ENCODE results near the gene CDH22. TPM values are rescaled to one million over a fixed set of nuclear protein-coding genes. Genes with fewer than 3 reads are reported as not detected.

Gene CDH22
- total RNA-seq, 2 donors from 2014 or later: 0.12 to 0.13 TPM

DNA sequence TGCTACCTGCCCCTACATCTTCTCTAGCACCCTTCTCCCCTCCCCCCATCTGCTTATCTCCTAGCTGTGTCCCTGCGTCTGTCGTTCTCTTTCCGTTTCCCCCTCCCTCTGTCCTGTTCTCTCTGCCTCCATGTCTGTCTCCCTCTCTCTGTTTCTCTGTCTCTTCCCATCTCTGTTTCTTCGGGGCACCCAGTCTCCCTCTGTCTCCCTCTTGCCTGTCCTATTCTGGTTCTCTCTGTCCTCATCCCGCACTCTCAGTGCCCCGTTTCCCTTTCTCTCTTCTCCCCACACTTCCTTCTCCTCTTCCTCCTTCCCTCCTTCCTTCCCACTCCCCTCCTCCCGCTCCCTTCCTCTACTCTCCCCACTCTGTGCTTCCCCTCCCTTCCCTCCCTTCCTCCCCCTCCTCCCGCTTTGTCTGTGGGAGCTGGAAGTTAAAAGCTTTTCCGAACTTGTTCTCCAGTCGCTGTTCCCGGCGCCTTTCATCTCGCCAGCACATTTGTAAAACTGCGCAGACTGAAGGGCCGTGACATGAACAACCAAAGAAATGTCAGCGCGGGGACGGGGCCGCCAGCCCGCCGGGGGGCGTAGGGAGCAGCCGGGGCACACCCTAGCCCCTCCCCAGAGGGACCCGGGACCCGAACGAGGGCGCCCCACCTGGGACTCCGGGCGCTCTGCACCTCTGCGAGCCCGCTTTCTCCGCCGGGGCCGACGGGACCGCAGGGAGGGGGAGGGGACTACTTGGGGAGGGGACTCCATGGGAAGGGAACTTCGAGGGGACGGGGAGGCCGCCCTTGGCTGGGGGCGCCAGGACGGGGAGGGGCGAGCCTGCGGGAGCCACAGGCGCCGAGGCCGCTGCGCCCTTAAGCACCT, 4.0 kb upstream of the CDH22 start:
- H3K4me3 ChIP-seq: no peak overlapping the region
- no peak for DNase-seq
- H3K27me3 ChIP-seq: peaks cover 62% of the 10 kb centered on the region
- no peak overlapping the region for H3K9ac ChIP-seq (ENCODE audit: low read depth in 2 of 2, low read length in 2 of 2)
- no peaks in the 10 kb centered on the region for H3K9me3 ChIP-seq
- H3K36me3 ChIP-seq: no peaks in the 10 kb centered on the region
- TF ChIP-seq, protein P1, sequence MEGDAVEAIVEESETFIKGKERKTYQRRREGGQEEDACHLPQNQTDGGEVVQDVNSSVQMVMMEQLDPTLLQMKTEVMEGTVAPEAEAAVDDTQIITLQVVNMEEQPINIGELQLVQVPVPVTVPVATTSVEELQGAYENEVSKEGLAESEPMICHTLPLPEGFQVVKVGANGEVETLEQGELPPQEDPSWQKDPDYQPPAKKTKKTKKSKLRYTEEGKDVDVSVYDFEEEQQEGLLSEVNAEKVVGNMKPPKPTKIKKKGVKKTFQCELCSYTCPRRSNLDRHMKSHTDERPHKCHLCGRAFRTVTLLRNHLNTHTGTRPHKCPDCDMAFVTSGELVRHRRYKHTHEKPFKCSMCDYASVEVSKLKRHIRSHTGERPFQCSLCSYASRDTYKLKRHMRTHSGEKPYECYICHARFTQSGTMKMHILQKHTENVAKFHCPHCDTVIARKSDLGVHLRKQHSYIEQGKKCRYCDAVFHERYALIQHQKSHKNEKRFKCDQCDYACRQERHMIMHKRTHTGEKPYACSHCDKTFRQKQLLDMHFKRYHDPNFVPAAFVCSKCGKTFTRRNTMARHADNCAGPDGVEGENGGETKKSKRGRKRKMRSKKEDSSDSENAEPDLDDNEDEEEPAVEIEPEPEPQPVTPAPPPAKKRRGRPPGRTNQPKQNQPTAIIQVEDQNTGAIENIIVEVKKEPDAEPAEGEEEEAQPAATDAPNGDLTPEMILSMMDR (IDR thresholded peaks at IDR 0.05): no peak
- peaks cover 5% of the 10 kb centered on the region for H3K4me1 ChIP-seq
- intact Hi-C loops (cut with DNase I): no loop called here
- no peak overlapping the region for H3K27ac ChIP-seq

DNA sequence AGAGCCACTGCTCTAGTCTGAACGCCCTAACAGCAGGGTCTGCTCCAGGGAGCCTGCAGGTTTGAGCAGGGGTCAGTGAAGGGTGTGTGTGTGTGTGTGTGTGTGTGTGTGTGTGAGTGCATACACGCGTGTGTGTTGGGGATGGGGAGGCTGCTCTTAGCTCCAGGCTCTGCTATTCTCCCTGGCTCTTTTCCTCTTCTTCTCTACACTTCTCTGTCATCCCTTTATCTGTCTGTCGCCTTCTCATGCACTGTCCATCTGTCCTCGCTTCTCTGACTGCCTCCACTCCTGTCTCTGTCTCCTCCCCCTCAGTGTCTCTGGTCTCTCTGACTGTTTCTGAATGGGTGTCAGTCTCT, 3.4 kb upstream of the CDH22 start:
- DNase-seq: no peak
- no peak overlapping the region for H3K4me3 ChIP-seq
- H3K9me3 ChIP-seq: no peaks in the 10 kb centered on the region
- H3K36me3 ChIP-seq: no peaks in the 10 kb centered on the region
- TF ChIP-seq, protein P1 (IDR thresholded peaks at IDR 0.05): no peak
- H3K27ac ChIP-seq: no peak overlapping the region
- peaks cover 8% of the 10 kb centered on the region for H3K4me1 ChIP-seq
- intact Hi-C loops (cut with DNase I): no loop called here
- peaks cover 68% of the 10 kb centered on the region for H3K27me3 ChIP-seq
- H3K9ac ChIP-seq (ENCODE audit: low read depth in 2 of 2, low read length in 2 of 2): no peak overlapping the region

DNA sequence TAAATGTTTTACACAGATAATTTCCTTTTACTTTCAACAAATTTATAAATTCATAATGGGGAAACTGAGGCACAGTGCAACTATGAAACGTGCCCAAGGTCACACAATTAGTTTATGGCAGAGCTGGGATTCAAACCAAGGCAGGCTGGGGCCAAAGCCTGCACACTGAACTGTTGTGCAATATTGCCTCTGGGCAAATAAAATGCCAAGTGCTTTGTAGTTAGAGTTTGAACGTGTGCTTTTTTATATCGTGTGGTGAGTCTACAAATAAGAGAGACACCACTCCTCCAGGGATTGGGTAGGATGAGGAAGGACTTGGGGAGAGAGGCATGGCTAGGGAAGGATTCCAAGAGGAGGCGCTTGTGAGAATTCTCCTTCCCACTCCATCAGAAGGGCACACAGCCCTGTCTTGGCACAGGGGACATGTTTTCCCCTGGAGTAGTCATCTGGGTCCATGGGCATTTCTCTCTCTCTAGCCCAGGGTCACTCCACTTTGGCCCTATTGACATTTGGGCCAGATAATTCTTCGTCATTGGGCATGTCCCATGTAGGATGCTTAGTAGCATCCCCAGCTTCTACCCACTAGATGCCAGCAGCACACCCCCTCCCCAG, 2.8 kb upstream of the CDH22 start:
- peaks cover 70% of the 10 kb centered on the region for H3K27me3 ChIP-seq
- intact Hi-C loops (cut with DNase I): no loop called here
- no peak overlapping the region for H3K4me3 ChIP-seq
- H3K27ac ChIP-seq: no peak overlapping the region
- peaks cover 8% of the 10 kb centered on the region for H3K4me1 ChIP-seq
- no peak for DNase-seq
- H3K9ac ChIP-seq (ENCODE audit: low read depth in 2 of 2, low read length in 2 of 2): no peak overlapping the region
- TF ChIP-seq, protein P1 (IDR thresholded peaks at IDR 0.05): no peak
- H3K36me3 ChIP-seq: no peaks in the 10 kb centered on the region
- H3K9me3 ChIP-seq: no peaks in the 10 kb centered on the region

DNA sequence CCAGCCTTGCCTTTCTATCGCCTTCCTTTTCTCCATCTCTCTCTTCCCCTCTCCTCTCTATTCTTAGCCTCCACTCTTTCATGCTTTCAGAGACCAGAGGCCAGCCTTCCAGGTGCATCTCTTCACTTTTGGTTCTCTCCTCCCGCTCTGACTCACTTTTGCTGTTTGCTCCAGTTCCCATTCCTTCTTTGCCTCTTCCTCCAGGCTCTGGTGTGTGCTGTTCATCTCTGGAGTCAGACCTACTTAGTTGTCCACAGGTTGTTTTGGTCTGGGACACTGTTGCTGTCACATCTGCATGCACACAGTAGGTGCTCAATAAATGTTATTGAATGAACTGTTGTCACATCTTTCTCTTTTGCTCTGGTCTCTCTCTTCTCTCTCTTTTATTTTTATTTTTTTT, 1.6 kb upstream of the CDH22 start:
- Histone ChIP-seq H3K36me3 (no peaks in the 10 kb centered on the region), H3K9me3 (no peaks in the 10 kb centered on the region)
- intact Hi-C loops (cut with DNase I): no loop called here

DNA sequence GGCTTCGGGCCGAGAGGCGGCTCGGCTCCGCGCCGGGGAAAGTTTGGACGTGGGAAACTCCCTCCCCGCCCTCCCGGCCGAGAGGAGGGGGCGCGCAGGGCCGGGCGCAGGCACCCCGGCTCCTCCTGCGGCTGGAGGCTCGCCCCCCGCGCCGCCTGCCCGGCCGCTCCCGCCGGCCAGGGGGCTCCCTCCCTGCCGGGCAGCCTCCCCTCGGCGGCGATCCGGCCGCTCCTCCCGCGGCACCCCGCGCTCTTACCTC, 370 bp downstream of the CDH22 start:
- Histone ChIP-seq H3K9me3 (no peaks in the 10 kb centered on the region), H3K27ac (no peak overlapping the region), H3K4me3 (peak overlapping the region; percentile 27), H3K36me3 (no peaks in the 10 kb centered on the region), H3K27me3 (peaks cover 57% of the 10 kb centered on the region), H3K4me1 (peaks cover 8% of the 10 kb centered on the region), H3K9ac (ENCODE audit: low read depth in 2 of 2, low read length in 2 of 2) (no peak overlapping the region)
- TF ChIP-seq, protein P1 (IDR thresholded peaks at IDR 0.05): no peak
- no peak for DNase-seq
- intact Hi-C loops (cut with DNase I): no loop called here

More for the DNA sequence above, 1.6 kb upstream of the CDH22 start:
- Histone ChIP-seq H3K4me3 (no peak overlapping the region), H3K9ac (ENCODE audit: low read depth in 2 of 2, low read length in 2 of 2) (no peak overlapping the region), H3K4me1 (peaks cover 8% of the 10 kb centered on the region), H3K27me3 (peaks cover 73% of the 10 kb centered on the region), H3K27ac (no peak overlapping the region)
- no peak for DNase-seq
- TF ChIP-seq, protein P1 (IDR thresholded peaks at IDR 0.05): no peak

Data from colonic mucosa (tissue), 4 donors.